GM21360 (cell line): ENCODE data around the gene ST7L.
"Not testable (repeated sequence)": the region's sequence is repeated elsewhere in the genome, so short reads cannot be mapped to it uniquely, and the experiment has no call there.

Source experiments
- ATAC-seq: cut with Tn5 transposase; IDR thresholded peaks from one replicate; pipeline ENCODE4 v1.9.1; 2021; ENCODE audit warnings: mild to moderate bottlenecking, moderate library complexity; ENCODE audit not compliant: unreplicated experiment

The ST7L gene

DNA sequence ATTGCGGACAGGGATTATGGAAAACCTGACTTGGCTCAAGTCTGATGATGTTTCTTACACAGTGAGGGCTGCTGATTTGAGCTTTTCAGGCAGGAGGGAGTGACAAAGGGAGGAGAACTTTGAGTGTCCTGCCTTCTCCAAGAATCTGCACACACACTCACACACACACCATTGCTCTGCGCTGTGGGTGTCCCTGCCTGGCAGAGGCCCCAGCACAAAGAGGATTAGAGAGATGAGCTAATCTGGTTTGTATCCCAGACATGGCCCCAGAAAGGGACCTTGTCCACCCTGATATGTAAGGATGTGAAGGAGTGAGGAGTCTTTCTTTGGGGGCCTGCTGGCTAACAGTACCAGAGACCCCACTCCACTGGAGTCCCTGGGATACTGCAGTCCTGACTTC, 116.1 kb downstream of the ST7L start:
- no peak for ATAC-seq

DNA sequence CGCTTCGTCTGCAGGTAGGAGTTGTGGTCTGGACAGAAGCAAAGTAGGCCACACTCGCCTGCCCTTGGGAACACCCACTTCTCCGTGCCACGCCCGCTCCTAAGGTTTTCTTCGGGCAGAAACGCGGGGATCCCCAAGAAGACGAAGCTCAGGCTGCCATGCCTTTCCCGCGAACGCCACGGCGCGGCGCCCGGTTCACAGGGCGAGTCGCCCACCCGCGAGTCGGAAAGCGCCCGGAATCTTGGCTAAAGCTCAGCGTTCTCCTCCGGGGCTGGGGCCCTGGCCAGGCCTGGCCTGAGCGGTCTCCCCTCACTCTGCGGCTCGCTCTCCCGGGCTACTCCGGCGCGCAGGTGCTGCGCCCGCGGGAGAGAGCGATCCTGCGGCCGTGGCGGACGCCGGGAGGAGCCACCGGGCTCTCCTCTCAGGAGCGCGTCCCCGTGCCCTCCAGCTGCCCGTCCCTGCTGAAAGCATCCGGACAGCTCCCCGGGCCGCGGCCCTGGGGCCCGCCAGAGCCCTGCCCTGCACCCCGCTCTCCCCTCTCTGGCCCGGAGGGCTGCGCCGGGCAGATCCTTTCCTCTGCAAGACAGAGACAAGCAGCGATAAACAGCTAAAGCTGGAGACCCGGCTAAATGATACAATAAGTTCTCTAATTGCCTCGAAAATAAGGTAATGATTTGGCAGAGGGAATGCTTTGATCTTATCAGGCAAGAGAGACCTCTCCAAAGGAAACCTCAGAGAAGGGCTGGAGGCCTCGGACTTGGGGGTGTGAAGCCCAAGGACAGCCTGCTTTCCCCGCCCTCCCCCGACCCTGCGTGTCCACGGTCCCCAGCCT, 116.9 kb downstream of the ST7L start:
- ATAC-seq, result no peak

DNA sequence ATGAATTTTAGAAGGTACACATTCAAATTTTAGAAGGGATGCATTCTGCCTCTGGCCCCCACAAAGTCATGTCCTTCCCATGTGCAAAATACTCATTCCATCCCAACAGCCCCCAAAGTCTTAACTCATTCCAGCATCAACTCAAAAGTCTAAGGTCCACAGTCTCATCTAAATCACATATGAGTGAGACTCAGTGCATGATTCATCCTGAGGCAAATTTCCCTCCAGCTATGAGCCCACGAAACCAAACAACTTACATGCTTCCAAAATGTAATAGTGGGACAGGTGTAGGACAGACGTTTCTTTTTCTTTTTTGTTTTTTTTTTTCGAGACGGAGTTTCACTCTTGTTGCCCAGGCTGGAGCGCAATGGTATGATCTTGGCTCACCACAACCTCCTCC, 122.7 kb downstream of the ST7L start:
- ATAC-seq, result no peak

DNA sequence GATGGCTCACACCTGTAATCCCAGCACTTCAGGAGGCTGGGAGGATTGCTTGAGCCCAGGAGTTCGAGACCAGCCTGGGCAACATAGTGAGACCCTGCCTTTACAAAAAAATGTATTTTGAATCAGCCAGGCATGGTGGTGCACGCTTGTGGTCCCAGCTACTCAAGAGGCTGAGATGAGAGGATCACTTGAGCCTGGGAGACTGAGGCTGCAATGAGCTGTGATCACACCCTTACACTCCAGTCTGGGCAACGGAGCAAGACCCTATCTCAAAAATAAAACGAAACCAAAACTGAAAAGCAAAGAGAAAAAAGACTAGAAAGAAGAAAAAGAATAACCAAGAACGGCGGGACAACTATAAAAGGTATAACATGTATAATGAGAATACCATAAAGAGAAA, 125.6 kb downstream of the ST7L start:
- no peak for ATAC-seq

DNA sequence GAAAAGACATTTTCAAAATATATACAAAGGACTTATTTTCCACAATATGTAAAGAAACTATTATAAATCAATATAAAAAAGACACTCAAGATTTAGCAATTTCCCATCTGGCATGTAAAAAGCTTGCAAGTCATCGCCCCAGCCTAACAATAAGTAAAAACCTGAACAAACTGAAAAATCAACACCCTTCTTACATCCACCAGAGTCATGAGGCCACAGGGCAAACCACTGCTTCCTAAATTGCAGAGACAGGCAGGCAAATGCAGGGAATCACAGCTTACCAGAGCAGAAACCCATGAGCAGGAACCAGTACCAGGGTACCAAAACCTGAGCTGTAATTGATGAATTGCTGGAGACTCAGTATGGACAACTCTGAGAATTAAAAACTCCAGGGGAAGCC, 126.9 kb downstream of the ST7L start:
- no peak for ATAC-seq

DNA sequence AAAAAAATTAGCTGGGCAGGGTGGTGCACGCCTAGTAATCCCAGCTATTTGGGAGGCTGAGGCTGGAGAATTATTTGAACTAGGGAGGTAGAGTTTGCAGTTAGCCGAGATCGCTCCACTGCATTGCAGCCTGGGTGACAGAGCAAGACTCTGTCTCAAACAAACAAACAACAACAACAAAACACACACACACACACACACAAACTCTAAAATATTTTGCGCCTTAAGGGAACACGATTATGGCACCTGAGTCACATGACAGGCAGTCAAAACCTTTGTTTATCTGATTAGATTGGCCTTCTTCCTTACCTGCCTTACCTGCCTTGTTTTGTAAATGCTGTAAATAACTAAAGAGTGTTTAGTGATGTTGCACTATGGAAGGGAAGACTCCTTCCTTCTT, 130.8 kb downstream of the ST7L start:
- ATAC-seq, result no peak

DNA sequence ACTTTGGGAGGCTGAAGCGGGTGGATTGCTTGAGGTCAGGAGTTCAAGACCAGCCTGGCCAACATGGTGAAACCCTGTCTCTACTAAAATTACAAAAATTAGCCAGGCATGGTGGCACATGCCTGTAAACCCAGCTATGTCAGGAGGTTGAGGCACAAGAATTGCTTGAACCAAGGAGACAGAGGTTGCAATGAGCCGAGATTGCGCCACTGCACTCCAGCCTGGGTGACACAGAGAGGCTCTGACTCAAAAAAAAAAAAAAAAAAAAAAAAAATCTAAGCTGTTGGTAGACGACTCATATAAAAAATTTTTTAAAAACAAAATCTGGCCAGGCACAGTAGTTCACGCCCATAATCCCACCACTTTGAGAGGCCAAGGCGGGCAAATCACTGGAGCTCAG, 131.3 kb downstream of the ST7L start:
- ATAC-seq, result not testable (repeated sequence)

DNA sequence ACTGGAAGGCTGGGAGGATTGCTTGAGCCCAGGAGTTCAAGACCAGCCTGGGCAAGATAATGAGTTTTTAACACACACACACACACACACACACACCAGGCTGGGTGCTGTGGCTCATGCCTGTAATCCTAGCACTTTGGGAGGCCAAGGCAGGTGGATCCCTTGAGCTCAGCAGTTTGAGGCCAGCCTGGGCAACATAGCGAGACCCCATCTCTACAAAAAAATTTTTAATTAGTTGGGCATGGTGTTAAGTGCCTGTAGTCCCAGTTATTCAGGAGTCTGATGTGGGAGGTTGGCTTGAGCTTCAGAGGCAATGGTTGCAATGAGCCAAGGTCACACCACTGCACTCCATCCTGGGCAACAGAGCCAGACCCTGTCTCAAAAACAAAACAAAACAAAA, 132.9 kb downstream of the ST7L start:
- ATAC-seq, result not testable (repeated sequence)

DNA sequence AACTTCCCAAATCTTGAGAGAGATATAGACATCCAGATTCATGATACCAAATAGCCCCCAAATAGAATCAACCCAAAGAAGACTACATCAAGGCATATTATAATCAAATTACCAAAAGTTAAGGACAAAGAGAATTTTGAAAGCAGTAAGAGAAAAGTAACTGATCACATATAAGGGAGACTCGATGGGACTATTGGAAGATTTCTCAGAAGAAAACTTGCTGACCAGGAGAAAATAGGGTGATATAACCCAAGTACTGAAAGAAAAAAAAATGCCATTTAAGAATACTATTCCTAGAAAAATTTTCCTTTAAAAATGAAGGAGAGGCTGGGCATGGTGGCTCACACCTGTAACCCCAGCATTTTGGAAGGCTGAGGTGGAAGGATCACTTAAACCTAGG, 140.6 kb downstream of the ST7L start:
- ATAC-seq, result no peak

DNA sequence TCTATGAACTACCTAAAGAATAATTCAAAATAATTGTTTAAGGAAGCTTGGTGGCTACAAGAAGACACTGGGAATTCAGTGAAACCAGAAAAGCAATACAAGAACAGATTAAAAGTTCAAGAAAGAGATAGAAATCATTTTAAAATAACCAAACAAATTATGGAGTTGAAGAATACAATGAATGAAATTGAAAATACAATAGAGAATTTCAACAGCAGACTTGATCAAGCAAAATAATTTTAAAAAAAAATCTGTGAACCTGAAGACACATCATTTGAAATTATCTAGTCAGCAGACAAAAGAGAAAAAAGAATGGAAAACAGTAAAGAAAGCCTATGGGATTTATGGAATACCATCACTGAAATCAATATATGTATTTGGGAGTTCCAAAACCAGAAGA, 141.4 kb downstream of the ST7L start:
- no peak for ATAC-seq
